ENCODE results near the gene ECT2L. TPM values are rescaled to one million over a fixed set of nuclear protein-coding genes. Genes with fewer than 3 reads are reported as not detected.
A peak's percentile ranks its signal among the peaks of the same experiment; 100 is the strongest.

The ECT2L gene, protein sequence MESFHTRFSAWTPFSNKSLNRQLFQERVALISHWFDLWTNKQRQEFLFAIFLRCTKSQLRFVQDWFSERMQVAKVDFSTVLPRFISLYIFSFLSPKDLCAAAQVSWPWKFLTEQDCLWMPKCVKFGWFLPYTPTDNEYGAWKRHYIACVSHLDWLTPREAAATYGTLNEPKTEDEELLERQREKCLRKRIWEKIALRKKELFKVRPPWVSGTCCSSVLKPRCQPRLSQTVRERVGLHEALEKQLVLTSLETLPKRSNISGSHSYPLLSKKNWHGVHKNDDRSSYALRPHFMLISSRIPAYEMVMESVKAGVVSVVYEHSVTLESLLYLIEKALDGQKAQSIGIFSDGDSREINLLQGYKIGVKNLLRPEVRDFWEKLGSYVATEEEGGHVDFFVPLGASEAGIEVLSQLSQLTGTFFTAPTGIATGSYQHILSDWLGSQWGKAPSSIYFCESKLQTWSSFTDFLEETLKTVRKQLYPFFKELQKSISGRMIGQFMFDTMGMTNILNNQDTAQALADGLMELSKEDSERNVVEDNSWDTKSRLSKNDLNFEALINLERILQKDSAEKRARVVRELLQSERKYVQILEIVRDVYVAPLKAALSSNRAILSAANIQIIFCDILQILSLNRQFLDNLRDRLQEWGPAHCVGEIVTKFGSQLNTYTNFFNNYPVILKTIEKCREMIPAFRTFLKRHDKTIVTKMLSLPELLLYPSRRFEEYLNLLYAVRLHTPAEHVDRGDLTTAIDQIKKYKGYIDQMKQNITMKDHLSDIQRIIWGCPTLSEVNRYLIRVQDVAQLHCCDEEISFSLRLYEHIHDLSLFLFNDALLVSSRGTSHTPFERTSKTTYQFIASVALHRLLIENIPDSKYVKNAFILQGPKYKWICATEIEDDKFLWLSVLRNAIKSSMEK
- 0.31 TPM for total RNA-seq

DNA sequence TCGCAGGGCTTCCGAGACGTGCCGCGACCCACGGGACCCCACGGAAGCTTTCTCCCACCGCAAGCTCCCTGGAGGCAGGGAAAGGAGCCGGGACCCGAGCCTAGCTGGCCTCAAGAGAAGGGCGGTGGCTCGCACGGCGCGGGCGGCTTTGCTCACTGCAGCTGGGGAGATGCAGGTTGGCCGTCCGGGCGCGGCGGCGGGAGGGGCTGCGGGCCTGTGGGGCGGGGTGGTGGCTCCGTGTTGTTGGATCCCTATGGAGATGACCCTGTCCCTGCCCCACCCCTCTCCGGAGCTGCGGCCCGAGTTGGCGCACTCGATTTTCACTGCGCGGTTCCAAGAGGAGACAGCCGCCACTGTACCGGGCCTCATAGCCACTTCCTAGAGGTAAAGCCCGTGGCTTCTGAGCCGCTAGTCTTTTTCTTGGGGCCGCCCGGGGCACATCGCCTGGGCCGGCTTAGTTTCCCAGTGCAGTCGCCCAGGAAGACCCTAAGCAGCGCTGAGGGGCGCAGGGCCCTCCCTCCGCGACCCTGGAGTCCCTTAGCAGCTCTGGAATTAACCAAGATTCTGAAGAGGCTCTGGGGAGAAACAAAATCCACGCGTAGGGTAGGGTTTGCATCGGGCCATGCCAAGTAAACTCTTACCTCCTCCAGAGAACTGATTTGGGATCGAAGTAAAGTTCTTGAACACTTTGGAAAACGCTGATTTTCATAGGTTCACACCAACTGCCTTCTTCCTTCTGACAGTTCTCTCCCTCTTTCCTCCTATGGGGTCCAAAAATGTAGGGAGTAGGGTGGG, at the start of gene ECT2L:
TSS of gene ECT2L (plus strand) at position 279 of the 795 bp plus-strand sequence. CDS start 17,188 bp downstream, outside the sequence.
- DNase-seq, result peak; percentile 84

DNA sequence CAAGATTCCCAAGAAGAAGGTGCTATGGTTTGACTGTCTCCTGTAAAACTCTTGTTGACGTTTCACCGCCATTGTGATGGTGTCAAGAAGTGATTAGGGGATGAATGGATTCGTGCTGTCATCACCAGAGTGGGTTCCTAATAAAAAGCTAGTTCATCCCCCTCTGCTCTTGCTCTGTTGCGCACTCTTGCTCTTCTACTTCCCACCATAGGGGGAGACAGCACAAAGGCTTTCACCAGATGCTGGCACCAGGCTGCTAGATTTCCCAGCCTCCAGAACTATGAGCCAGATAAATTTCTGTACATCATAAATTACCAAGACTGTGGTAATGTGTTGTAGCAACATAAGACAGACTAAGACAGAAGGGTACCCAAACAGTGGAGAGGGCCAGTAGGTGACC, 43.9 kb upstream of the ECT2L start:
- no peak for DNase-seq

DNA sequence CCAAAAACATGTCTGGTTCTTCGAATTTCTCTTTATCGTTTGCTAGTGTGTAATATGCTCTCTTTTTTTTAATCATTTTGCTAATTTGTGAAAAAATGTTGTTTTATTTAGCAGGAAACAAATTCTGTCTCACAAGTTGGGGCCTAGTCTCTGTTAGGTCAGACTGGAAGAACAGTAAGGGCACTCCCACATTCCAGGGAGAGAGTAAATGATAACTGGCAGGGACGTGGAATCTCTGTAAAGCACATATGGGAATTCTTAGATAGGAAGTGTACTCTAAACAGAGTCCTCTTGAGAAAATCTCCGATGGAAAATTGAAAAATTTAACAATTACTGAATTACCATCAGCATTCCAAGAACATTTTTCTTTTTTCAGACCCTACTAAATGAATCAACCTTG, 38.8 kb upstream of the ECT2L start:
- DNase-seq, result no peak

DNA sequence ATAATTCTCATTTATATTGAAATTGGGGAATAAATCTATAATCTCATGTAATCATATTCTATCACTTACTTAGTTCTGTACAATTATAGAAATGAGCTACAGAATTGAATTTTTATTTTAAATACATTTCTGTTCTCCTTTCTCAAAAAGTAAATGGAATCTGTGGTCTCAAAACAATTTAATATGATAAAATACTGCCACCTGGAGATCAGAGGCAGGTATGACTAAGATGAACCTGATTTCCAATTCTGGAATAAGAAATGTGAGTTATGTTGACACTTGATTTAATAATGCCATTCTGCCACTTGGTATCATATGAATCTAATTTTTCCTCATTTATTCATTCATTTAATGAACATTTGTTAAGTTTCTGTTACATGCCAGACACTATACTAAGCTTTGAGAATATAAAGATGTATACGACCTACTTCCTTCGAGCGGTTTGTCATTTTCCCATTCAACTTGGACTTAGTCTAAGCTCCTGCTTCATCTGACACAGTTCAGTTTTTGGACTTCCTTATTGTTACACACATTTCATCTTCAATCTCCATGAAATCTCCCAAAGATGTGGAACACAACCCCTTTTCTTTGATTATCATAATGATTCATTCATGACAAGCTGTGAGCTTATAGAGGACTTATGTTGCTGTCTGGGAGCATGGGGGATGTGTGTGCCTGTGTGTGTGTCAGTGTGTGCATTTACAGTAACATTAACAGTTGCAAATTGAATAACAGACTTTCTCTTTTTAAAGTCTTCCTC, 29.8 kb upstream of the ECT2L start:
- DNase-seq, result peak; percentile 69

DNA sequence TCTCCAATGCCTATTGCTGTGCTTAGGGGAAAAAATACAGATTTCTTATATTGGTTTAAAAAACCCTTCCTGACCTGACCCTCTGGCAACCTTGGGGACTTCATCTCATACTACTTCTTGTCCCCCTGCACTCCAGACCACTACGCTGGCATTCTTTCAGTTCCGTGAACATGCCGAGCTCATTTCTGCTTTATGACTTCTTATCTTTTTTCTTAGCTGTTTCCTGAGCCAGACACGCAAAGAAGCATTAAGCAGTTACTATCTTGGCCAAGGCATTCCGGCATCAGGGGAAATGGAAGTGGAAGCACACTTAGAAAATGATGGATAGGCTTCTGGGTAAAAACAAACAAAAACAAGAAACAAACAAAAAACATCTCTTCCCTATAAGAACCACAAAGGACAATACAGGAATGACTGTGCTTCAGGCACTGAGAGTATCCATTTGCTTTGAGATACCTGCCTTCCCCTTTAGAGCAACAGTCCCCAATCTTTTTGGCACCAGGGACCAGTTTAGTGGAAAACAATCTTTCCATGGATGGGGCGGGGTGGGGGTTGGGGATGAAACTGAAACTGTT, 26.7 kb upstream of the ECT2L start:
- no peak for DNase-seq

DNA sequence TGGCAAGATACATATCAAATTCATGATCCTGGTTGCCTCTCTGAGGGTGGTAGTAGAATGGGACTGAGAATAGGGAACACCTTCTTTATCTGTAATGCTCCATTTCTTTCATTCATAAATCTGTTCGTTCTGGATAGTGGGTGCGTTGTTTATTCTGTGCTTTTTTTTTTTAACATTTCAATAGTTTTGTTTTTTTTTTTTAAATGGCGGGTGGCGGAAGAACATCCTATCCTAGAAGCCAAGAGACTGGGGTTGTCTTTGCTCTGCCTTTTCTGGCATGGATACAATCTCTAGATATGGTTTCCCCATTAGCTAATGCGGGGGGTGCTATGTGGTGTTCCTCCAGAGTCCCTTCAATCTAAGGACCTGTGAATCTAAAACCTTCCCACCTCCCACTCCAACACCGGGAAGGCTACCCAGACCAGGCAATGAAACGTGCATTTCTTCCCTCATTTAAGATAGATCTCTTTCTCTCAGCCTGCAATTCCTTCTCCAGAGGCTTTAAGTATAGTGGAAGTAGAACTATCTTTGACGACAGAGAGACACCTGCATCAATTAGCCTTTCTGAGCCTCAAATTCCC, 23.2 kb upstream of the ECT2L start:
- DNase-seq, result no peak

DNA sequence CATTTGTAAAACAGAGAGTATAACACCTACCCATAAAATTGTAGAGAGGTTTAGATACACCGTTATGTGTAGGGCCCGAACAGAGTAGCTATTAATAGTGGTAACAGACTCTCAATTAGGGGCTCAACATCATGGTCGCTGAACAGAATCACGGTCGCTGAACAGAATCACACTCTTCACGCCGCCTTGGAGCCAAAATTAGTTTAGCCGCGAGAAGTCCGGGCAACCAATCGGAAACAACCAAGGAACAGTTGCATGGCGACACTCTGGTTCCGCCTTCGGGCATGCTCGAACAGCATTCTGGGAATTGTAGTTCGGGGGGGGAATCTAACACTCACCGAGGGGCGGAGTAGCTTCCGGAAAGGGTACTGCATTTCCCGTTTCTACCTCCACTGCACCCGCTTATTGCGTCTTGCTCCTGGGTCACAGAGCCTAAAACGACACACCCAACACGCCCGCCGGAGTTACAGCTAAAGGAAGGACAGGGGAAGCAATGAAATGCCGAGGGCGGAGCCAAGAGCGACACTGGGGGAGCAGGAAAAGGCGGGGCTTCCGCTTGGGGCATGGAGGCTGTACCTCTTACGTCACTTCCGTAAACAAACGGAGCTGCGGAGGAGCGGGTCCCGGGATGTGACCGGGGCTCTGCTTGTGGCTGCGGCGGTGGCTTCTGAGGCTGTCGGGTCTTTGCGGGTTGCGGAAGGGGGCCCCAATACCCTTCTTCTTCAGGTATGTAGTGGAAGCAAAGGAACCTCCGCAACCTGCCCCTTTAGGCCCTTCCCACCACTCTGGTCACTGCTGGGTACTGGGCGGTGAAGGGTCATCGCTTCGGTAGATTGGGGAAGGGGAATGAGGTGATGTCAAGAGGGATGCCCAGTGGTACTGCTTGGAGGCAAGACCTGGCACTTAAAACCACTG, 22.5 kb upstream of the ECT2L start, which contains the start of gene CCDC28A:
TSS of gene CCDC28A (plus strand) at position 593 of the 915 bp plus-strand sequence. CDS start 2,352 bp downstream, outside the sequence.
- DNase-seq, result peak; percentile 98

DNA sequence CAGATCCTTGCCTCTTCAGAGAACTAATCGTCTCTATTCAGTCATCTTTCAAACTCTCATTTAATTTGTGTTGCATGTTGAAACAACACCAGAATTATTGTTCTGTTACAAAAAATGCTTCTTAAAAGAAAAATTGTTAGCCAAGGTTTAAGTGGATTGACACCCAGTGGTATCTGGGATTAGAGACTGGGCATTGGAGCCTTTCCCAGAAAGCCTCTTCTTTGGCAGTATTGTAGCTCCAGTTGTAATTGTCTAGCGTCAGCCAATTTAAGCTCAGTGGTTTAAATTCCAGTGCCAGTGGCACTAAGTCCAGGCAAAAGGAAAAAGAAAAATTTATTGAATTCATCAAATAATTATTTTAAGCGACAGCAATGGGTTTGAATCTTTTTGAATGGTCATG, 21.5 kb upstream of the ECT2L start:
- peak; percentile 23 for DNase-seq

DNA sequence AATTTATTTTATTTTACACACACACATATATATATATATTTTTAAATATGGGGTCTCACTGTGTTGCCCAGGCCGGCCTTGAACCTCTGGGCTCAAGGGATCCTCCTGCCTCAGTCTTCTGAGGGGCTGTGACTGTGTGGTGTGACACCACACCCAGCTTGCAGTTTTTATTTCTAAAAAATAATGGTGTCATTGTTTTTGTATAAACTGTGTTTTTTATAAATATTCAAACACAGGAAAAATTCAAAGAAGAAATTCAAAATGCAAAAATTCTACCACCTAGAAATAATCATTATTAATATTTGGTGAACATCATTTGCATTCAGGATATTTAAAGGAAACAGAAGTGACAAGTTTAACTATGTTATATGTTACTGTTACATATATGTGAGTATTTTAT, 19.2 kb upstream of the ECT2L start:
- DNase-seq, result no peak

DNA sequence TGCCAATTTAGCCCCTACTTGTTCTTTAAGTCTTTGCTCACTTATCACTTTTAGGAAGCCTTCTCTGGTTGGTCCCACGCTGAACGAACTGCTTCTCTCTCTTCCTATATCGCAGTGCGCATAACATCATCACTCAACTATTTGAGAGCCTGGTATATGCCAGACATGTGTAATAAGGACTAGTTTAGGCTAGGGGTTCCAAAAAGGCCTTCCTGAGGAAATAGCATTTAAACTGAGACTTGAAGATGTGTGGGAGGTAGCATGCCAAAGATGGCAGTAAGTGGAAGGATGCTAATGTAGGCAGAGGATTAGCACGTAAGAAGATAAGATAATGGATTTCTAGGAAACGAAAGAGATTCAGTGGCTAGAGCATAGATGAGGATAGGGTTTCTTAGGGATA, 17.6 kb upstream of the ECT2L start:
- DNase-seq, result no peak

DNA sequence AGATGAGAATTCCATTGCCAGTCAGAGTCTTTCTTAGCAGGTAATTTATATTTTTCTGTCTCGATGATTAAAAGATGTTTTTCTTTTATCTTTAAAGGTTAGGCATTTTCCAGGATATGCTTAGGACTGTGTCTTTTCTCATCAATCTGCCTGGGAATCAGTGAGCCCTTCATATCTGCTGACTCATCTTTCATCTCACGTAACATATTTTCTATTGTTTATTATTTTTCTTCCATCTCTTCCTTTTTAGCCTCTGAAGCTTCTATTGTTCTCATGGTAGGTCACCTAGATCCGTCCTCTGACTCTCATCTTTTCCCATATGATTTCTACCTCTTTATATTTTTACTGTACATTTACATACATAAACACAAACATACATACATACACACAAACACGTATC, 13.6 kb upstream of the ECT2L start:
- no peak for DNase-seq

DNA sequence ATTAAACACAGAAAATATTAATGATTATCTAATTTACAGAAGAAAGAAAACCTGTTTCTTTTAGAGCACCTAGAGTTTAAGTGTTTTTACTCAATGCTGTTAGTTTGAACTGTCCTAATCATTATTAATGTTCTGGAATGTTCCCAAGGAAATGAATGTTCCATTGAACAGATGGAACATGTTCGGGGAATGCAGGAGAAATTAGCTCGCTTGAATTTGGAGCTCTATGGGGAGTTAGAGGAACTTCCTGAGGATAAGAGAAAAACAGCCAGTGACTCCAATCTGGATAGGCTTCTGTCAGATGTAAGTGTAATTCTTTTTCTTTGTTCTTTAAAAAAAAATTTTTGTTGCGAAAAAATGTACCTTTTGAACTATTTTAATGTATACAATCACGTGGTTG, 10.8 kb upstream of the ECT2L start:
- DNase-seq, result no peak

DNA sequence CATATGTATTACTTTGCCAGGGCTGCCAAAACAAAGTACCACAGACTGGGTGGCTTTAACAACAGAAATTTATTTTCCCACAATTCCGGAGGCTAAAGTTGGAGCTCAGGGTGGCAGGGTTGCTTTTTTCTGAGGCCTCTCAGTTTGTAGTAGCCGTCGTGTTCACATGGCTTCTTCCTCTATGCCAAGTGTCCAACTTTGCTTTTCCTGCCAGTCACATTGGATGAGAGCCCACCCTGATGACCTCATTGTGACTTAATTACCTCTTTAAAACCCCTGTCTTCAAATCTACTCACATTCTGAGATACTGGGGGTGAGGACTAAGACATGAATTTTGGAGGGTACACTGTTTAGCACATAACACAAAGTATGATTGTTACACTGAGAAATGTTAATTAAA, 9.9 kb upstream of the ECT2L start:
- DNase-seq, result no peak

DNA sequence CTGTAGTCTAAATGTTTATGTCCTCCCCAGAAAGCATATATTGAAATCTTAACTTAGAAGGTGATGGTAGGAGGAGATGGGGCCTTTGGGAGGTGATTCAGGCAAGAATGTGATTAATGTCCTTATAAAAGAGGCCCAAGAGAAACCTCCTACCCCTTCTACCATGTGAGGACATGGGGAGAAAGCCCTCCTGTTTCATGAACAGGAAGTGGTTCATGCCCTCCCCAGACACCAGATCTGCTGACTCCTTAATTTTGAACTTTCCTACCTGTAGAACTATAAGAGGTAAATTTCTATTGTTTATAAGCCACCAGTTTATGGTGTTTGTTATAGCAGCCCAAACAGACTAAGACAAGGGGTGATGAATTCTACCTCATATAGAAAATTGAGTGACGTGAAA, 8.7 kb upstream of the ECT2L start:
- no peak for DNase-seq

DNA sequence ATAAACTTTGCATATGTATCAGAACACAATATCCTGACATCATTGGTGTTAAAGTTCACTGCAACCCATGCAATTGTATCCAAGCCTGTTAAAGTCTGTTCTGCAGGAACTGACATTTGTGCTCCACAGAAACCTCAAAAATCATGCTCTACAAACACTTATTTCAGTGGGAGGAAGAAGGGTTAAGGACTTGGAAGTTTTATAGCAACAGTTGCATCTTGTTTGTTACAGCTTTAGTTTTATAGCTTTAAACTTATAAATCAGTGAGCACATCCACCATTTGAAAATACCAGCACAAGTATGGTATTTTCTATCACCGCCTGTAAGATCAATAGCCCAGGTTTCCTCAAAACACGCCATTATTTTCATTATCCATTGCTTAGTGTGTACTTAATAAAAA, 884 bp downstream of the ECT2L start:
- no peak for DNase-seq

DNA sequence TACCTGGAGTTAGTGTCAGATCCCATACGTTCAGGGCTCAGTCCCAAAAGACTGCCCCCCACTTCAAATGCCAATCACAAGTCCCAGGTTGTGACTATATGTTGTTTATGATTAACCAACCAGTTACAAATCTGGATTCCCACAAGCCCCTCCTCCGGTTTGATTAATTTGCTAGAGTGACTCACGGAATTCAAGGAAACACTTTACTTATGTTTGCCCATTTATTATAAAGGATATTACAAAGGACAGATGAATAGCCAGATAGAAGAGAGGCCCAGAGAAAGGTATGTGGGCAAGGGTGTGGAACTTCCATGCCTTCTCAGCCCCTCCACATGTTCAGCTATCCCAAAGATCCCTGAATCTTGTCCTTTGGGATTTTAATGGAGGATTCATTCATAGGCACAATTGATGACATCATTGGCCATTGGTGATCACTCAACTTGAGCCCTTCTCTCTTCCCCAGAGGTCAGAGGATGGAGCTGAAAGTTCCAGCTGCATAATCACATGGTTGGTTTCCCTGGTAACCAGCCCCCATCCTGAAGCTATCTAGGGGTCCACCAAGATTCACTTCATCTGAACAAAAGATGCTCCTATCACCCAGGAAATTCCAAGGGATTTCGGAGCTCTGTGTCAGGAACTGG, 2.0 kb downstream of the ECT2L start:
- DNase-seq, result no peak

DNA sequence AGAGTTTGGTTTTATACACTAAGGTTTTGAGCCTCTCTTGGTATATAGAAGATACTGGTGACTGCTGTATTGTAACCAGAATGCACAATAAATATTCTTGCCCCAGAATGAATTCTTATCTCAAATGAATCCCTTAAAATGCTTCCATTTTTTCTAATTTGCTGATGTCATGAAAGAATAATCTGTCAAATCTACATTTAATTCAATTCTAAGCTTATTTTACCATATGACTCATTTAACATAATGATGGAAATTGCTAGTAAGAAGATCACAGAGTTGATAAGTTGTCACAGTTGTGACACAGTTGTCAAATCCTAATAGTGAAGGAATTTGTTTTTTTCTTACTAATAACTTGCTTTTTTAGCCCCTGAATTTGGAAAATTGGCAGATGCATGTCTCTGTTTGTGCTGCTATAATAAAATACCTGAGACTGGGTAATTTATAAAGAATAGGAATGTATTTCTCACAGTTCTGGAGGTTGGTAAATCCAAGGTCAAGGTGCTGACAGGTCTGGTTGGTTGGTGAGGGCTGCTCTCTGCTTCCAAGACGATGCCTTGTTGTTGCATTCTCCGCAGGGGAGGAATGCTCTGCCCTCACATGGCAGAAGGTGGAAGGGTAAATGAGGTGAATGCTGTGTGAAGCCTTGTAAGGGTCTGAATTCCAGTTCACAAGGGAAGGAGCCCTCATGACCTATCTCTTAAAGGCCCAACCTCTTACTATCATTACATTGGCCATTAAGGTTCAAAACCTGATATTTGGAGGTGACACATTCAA, 4.7 kb downstream of the ECT2L start:
- no peak for DNase-seq

DNA sequence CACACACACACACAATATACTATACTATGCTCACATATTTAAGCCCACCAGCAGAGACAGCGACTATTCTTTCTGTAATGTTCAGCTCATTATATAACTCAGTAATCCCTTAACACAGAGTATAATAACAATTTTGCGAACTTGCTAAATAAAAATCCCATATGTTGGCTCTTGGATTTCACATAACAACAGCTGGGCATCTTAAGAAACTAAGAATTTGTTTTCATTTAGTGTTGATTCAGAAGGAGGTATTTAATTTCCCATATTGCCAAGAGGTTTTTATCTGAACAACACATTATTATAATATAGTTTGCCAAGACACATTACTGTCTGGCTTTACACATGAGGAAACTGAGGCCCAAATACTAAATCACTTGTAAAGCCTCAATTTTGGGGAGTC, 7.4 kb downstream of the ECT2L start:
- DNase-seq, result peak; percentile 80

Data from tongue (tissue), 2 donors.